K562 (cell line): Measurements from ENCODE around the gene BIK. TPM values are rescaled to one million over a fixed set of nuclear protein-coding genes. Genes with fewer than 3 reads are reported as not detected.
A peak's percentile ranks its signal among the peaks of the same experiment; 100 is the strongest.
"Not testable (repeated sequence)": the region's sequence is repeated elsewhere in the genome, so short reads cannot be mapped to it uniquely, and the experiment has no call there.

Experiments used
- ATAC-seq: fragments of 200-7000 bp; cut with Tn5 transposase; 3 replicates; pipeline ENCODE4 v1.9.1; 2020; ENCODE audit warnings: moderate library complexity
- BruUV-seq: library from RNA; stranded (reverse); fragments of 400-500 nt; replicated peaks from 2 replicates; lab custom pipeline; 2021; lab: Mats Ljungman, UMichigan
- CTCF ChIA-PET: fragments of 300-600 bp; formaldehyde crosslinking; extraction: SDS; loops from one replicate; lab custom pipeline; 2021; ENCODE audit warnings: low intra/inter-chr PET ratio; lab: Yijun Ruan, JAX
- POLR2A ChIA-PET: fragments of 300-600, 350-650 bp; sonication (Branson Sonifier 250); formaldehyde crosslinking; extraction: SDS; loops from one replicate; lab custom pipeline; 2021; ENCODE audit warnings: antibody characterized with exemption, inconsistent platforms; lab: Yijun Ruan, JAX
- DNase-seq, 4 experiments: peaks; one replicate each; pipeline versions ENCODE4 v3.0.0 to v3.0.0-alpha.2; 2011 to 2018; ENCODE audit warnings: low spot score in 3 of 4, mixed read lengths in 3 of 4; ENCODE audit errors: extremely low read depth in 1 of 4
- FAIRE-seq: peaks from 2 replicates; lab custom pipeline; 2011; peaks lifted over from hg19 to GRCh38; lab: Jason Lieb, UNC
- H2AFZ ChIP-seq: 2 replicates; pipeline ENCODE4 v1.6.0; 2011; ENCODE audit warnings: low read depth, low read length, control low read depth, inconsistent platforms
- H3K27ac ChIP-seq: fragments of 200-600 bp; 3 replicates; pipeline ENCODE4 v1.8.0; 2011; ENCODE audit warnings: low read depth, mild to moderate bottlenecking, control low read depth, inconsistent platforms, low read length, moderate library complexity, mixed read lengths; ENCODE audit errors: extremely low read depth
- H3K27me3 ChIP-seq, 2 experiments: fragments of 300-600 bp in 1 of 2; 2 replicates in 1 of 2; 3 replicates in 1 of 2; pipeline versions ENCODE4 v1.6.0 to v1.8.0; 2011; ENCODE audit warnings: inconsistent platforms in 2 of 2, low read length in 2 of 2, mild to moderate bottlenecking in 1 of 2, mixed read lengths in 1 of 2, moderate library complexity in 1 of 2; ENCODE audit not compliant: control insufficient read depth in 2 of 2, insufficient read depth in 2 of 2
- H3K36me3 ChIP-seq: fragments of 300-600 bp; 3 replicates; pipeline ENCODE4 v1.8.0; 2011; ENCODE audit warnings: mild to moderate bottlenecking, low read length, inconsistent platforms; ENCODE audit not compliant: control insufficient read depth, insufficient read depth
- H3K4me1 ChIP-seq, 2 experiments: fragments of 200-600 bp in 1 of 2; replicated peaks in 1 of 2; 2 replicates in 1 of 2; 3 replicates in 1 of 2; pipeline versions ENCODE4 v1.5.1 to v1.8.0; 2011; ENCODE audit warnings: inconsistent platforms in 2 of 2, low read length in 2 of 2, mild to moderate bottlenecking in 1 of 2, mixed read lengths in 1 of 2, moderate library complexity in 1 of 2; ENCODE audit not compliant: control insufficient read depth in 2 of 2, insufficient read depth in 2 of 2
- H3K4me2 ChIP-seq: 2 replicates; pipeline ENCODE4 v1.6.1; 2011; ENCODE audit warnings: low read length, control low read depth, inconsistent platforms, mixed read lengths; ENCODE audit not compliant: insufficient read depth
- H3K4me3 ChIP-seq: fragments of 200-600 bp; sonication (generic), shearing (Covaris generic); 2 replicates; pipeline ENCODE4 v1.5.1; 2016; ENCODE audit warnings: control low read depth, inconsistent platforms
- H3K79me2 ChIP-seq: fragments of 200-600 bp; 3 replicates; pipeline ENCODE4 v1.8.0; 2011; ENCODE audit warnings: low read length, inconsistent platforms; ENCODE audit not compliant: control insufficient read depth, insufficient read depth
- H3K9ac ChIP-seq, 2 experiments: 2 replicates each; pipeline versions ENCODE4 v1.6.0 to v1.6.1; 2011; ENCODE audit warnings: low read depth in 2 of 2, low read length in 2 of 2, control low read depth in 1 of 2, inconsistent platforms in 1 of 2, mild to moderate bottlenecking in 1 of 2, mixed read lengths in 1 of 2; ENCODE audit not compliant: insufficient read depth in 1 of 2
- H3K9me1 ChIP-seq: one replicate; pipeline ENCODE4 v1.6.0; 2011; ENCODE audit warnings: inconsistent platforms, mild to moderate bottlenecking, low read length, moderate library complexity; ENCODE audit not compliant: control insufficient read depth, insufficient read depth
- H3K9me3 ChIP-seq: replicated peaks from 2 replicates; pipeline ENCODE4 v1.5.1; 2011; ENCODE audit warnings: low read depth, low read length, inconsistent platforms; ENCODE audit not compliant: control insufficient read depth, insufficient read depth
- H4K20me1 ChIP-seq: replicated peaks from 2 replicates; pipeline ENCODE4 v1.6.1; 2011; ENCODE audit warnings: low read length, inconsistent platforms, mixed read lengths; ENCODE audit not compliant: control insufficient read depth, insufficient read depth
- CEBPB ChIP-seq: fragments of 450-650 bp; IDR thresholded peaks from 2 replicates; pipeline ENCODE4 v1.6.1; 2016; ENCODE audit warnings: missing genetic modification characterization, missing compliant biosample characterization
- NFIC ChIP-seq: fragments of 450-650 bp; IDR thresholded peaks from 2 replicates; pipeline ENCODE4 v1.6.1; 2017; ENCODE audit warnings: mild to moderate bottlenecking, inconsistent platforms
- ZKSCAN1 ChIP-seq: fragments of 150-350 bp; IDR thresholded peaks from 2 replicates; pipeline ENCODE4 v1.6.1; 2016; ENCODE audit warnings: low read depth, low read length
- ZNF224 ChIP-seq: sonication (generic); formaldehyde crosslinking; IDR thresholded peaks from 2 replicates; pipeline ENCODE4 v1.8.0; 2022; ENCODE audit warnings: mild to moderate bottlenecking, missing genetic modification reagents
- WGBS: fragments of 100-300 bp; shearing (Covaris generic); methylation state at CpG from one replicate; pipeline ENCODE4 v1.1.6; 2016; ENCODE audit warnings: low coverage, mixed read lengths; ENCODE audit not compliant: insufficient coverage; ENCODE audit errors: missing lambda C conversion rate; 5-methylcytosine and 5-hydroxymethylcytosine counted together
- in situ Hi-C: fragments of 300-500 bp; cut with MboI; formaldehyde crosslinking; loops from 4 replicates; pipeline ENCODE4 v1.15.0; 2018; ENCODE audit warnings: inconsistent platforms, mixed read lengths
- intact Hi-C: fragments of 100-400 bp; cut with micrococcal nuclease; formaldehyde crosslinking; loops from 2 replicates; pipeline ENCODE4 v1.14.2; 2022
- polyA plus RNA-seq, 8 experiments: library from polyadenylated mRNA; depleted of rRNA in 4 of 8; stranded (reverse) in 5 of 8; unstranded in 3 of 8; fragments of >200 nt; fragmentation: Nextera tagmentation in 2 of 8; fragmentation: Illumina TruSeq in 1 of 8; extraction: Ambion mirVana in 2 of 8; extraction: Trizol in 1 of 8; gene quantifications; 2 replicates each; pipeline versions ENCODE4 v1.2.1 to v1.2.3, GENCODE V29; 2011 to 2014; ENCODE audit warnings: inconsistent platforms in 1 of 8, missing spikeins in 1 of 8
- total RNA-seq, 7 experiments: library from RNA; depleted of rRNA in 6 of 7; stranded (reverse); fragments of >200 nt in 6 of 7; fragmentation: Illumina TruSeq in 2 of 7; extraction: Trizol in 2 of 7; gene quantifications; 2 replicates each; pipeline versions ENCODE4 v1.2.1 to v1.2.3, GENCODE V29; 2011 to 2021; ENCODE audit warnings: low replicate concordance in 1 of 7

The BIK gene
- total and polyA plus RNA-seq, 9 of the 15 experiments (the other 6 are each of a cell fraction or from before 2014, with no cell fraction given) = 0.08 to 0.23 (median 0.18) TPM; not detected in 4

DNA sequence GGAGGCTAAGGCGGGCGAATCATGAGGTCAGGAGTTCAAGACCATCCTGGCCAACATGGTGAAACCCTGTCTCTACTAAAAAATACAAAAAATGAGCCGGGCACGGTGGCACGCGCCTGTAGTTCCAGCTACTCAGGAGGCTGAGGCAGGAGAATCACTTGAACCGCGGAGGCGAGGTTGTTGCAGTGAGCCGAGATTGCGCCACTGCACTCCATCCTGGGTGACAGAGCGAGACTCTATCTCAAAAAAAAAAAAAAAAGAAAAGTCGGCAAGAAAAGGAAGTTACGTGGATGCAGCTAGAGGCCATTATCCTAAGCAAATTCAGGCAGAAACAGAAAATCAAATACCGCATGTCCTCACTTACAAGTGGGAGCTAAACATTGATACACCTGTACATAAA is 35.8 kb downstream of the BIK start:
- BruUV-seq = not testable (repeated sequence)

DNA sequence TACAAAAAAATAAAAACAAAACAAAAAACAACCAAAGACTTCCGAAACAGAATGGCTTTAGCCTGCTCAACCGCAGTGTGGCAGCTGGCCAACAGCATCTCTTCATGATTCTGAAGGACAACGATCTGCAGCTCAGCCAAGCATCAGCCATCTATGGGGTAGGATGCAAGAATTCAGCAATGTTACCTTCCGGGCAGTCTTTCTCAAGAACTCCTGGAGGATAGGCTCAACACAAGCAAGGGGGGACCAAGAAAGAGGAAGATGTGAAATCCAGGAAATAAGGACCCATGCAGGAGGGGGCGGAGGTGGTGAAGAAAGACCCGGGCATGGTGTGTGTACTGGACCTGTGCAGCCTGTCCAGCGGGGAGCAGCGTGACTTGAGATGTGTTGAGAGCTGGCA is 37.3 kb downstream of the BIK start:
- no peaks in the 10 kb centered on the region for H3K36me3 ChIP-seq
- no peaks in the 10 kb centered on the region for H3K9me1 ChIP-seq
- ChIA-PET POLR2A (interaction anchor here (0.7 to 1.4 kb wide), 2 partner anchors 10 to 53 kb away, joined by 3 to 5 read pairs; no protein-coding TSS in a partner anchor), CTCF (no interaction called here)
- 33% methylated on average over 6 of the region's 8 CpGs for WGBS
- H3K4me2 ChIP-seq = no peak overlapping the region
- H3K4me3 ChIP-seq = no peak overlapping the region
- H3K27ac ChIP-seq = no peak overlapping the region
- H3K27me3 ChIP-seq = no peaks in the 10 kb centered on the region
- TF ChIP-seq ZKSCAN1 (no peak), ZNF224 (CRISPR knock-in tag) (no peak), NFIC (peak; percentile 63)
- no peak for DNase-seq
- no peak for ATAC-seq
- peaks cover 18% of the 10 kb centered on the region for H3K79me2 ChIP-seq
- no TSS peak for BruUV-seq
- intact Hi-C loops (no loop called here), in situ Hi-C loops (no loop called here)
- peaks cover 0 to 38% of the 10 kb centered on the region in 2 experiments; a peak in 3 of 5 replicates for H3K4me1 ChIP-seq
- H3K9me3 ChIP-seq = no peaks in the 10 kb centered on the region
- H3K9ac ChIP-seq = no peak overlapping the region
- no peaks in the 10 kb centered on the region for H4K20me1 ChIP-seq
- peak; percentile 46 for FAIRE-seq
- H2AFZ ChIP-seq = 0 out of 2 replicates have a peak overlapping the region, but pooled peaks have one; percentile 24

More for the DNA sequence above, 35.8 kb downstream of the BIK start:
- H3K36me3 ChIP-seq, H3K4me3 ChIP-seq, CTCF ChIA-PET, FAIRE-seq, DNase-seq, H2AFZ ChIP-seq, H3K4me2 ChIP-seq, H3K9me1 ChIP-seq, H4K20me1 ChIP-seq, H3K9ac ChIP-seq, in situ Hi-C loops, H3K27me3 ChIP-seq, H3K9me3 ChIP-seq, intact Hi-C loops, POLR2A ChIA-PET, H3K27ac ChIP-seq, ATAC-seq: not testable (repeated sequence)
- WGBS = 76% methylated on average over 12 of the region's 15 CpGs
- Histone ChIP-seq H3K79me2 (peaks cover 14% of the 10 kb centered on the region), H3K4me1 (peaks cover 0 to 25% of the 10 kb centered on the region in 2 experiments; a peak in 3 of 5 replicates)
- peak; percentile 46 for TF ChIP-seq CEBPB (tag)
